GM23248 (cell line): Measurements from ENCODE around the gene SLC48A1. TPM values are rescaled to one million over a fixed set of nuclear protein-coding genes. Genes with fewer than 3 reads are reported as not detected.

ENCODE experiments used
- DNase-seq: peaks from one replicate; pipeline ENCODE4 v3.0.0-alpha.2; 2015
- H2AFZ ChIP-seq: fragments of 200-600 bp; sonication (generic); 2 replicates; pipeline ENCODE4 v1.6.1; 2016; ENCODE audit warnings: antibody characterized with exemption
- H3F3A ChIP-seq: fragments of 200-600 bp; sonication (generic); 2 replicates; pipeline ENCODE4 v1.6.1; 2016; ENCODE audit warnings: mild to moderate bottlenecking, antibody characterized with exemption, mixed run types; ENCODE audit not compliant: insufficient read depth
- H3K27ac ChIP-seq: fragments of 200-600 bp; sonication (generic); 2 replicates; pipeline ENCODE4 v1.5.1; 2016; ENCODE audit warnings: mild to moderate bottlenecking
- H3K27me3 ChIP-seq: fragments of 200-600 bp; sonication (generic); replicated peaks from 2 replicates; pipeline ENCODE4 v1.6.1; 2016; ENCODE audit warnings: mild to moderate bottlenecking; ENCODE audit not compliant: insufficient read depth
- H3K36me3 ChIP-seq: fragments of 200-600 bp; sonication (generic); 2 replicates; pipeline ENCODE4 v1.6.1; 2016; ENCODE audit warnings: low read depth, mild to moderate bottlenecking
- H3K4me1 ChIP-seq: fragments of 200-600 bp; sonication (generic); 2 replicates; pipeline ENCODE4 v1.6.1; 2016; ENCODE audit warnings: mild to moderate bottlenecking; ENCODE audit not compliant: insufficient read depth
- H3K4me2 ChIP-seq: fragments of 200-600 bp; sonication (generic); one replicate; pipeline ENCODE4 v1.6.1; 2016; ENCODE audit warnings: mild to moderate bottlenecking; ENCODE audit not compliant: unreplicated experiment
- H3K4me3 ChIP-seq: fragments of 200-600 bp; sonication (generic); 2 replicates; pipeline ENCODE4 v1.5.1; 2016; ENCODE audit warnings: mild to moderate bottlenecking
- H3K79me2 ChIP-seq: fragments of 200-600 bp; sonication (generic); 2 replicates; pipeline ENCODE4 v1.6.1; 2016; ENCODE audit warnings: mild to moderate bottlenecking; ENCODE audit not compliant: insufficient read depth
- H3K9ac ChIP-seq: fragments of 200-600 bp; sonication (generic); 2 replicates; pipeline ENCODE4 v1.6.1; 2016; ENCODE audit warnings: mild to moderate bottlenecking
- H3K9me2 ChIP-seq: fragments of 200-600 bp; sonication (generic); 2 replicates; pipeline ENCODE4 v1.6.1; 2016; ENCODE audit warnings: mixed run types, mild to moderate bottlenecking, moderate library complexity; ENCODE audit not compliant: insufficient read depth
- H3K9me3 ChIP-seq: fragments of 200-600 bp; sonication (generic); one replicate; pipeline ENCODE4 v1.6.1; 2017; ENCODE audit warnings: low read depth
- H4K20me1 ChIP-seq: fragments of 200-600 bp; sonication (generic); 2 replicates; pipeline ENCODE4 v1.6.0; 2016; ENCODE audit not compliant: insufficient read depth
- EZH2 ChIP-seq: fragments of 200-600 bp; sonication (generic); IDR thresholded peaks from 2 replicates; pipeline ENCODE4 v1.6.1; 2018; ENCODE audit warnings: antibody characterized with exemption, mild to moderate bottlenecking; ENCODE audit not compliant: insufficient read depth, poor library complexity, severe bottlenecking
- EZH2phosphoT487 ChIP-seq: fragments of 200-600 bp; sonication (generic); IDR thresholded peaks from 2 replicates; pipeline ENCODE4 v1.6.1; 2018; ENCODE audit warnings: antibody characterized with exemption, moderate library complexity, mild to moderate bottlenecking, low read depth; ENCODE audit not compliant: insufficient read depth
- WGBS, 2 experiments: methylation state at CpG; one replicate each; pipeline ENCODE4 v1.1.6; 2015 to 2017; ENCODE audit warnings: low lambda C conversion rate in 2 of 2, low coverage in 1 of 2; ENCODE audit errors: missing lambda C conversion rate in 2 of 2; 5-methylcytosine and 5-hydroxymethylcytosine counted together
- in situ Hi-C: fragments of 300-500 bp; cut with MboI; formaldehyde crosslinking; loops from 2 replicates; pipeline ENCODE4 v1.15.0; 2020
- polyA plus RNA-seq: library from polyadenylated mRNA; unstranded; fragments of >200 nt; fragmentation: Nextera tagmentation; extraction: Ambion mirVana; gene quantifications from 2 replicates; pipeline ENCODE4 v1.2.1, GENCODE V29; 2016
- total RNA-seq: library from RNA; depleted of rRNA; stranded (reverse); fragments of >200 nt; shearing (Covaris generic); gene quantifications from 2 replicates; pipeline ENCODE4 v1.2.3, GENCODE V29; 2014

SLC48A1 gene
- total and polyA plus RNA-seq, 2 experiments from 2014 or later, result 16.4 to 21.8 TPM

DNA sequence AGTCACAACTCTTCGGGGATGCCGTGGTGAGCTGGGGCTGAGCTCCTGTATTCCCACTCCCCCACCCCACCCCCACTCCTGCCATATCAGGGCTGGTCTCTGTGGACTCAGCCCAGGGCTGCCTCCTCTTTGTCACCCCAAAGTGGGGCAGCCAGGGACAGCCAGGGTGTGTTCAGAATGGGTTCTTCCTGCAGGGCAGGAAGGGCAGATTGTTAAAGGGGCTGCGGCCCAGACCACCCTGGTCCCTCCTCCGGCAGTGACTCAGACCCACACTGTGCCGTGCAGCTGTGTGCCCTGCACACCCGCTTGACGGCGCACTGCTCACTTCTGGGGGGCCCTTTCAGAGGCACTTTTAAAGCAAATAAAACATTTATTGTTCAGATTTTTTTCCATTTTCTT is 9.3 kb downstream of the SLC48A1 start:
- Histone ChIP-seq H3K9ac (no peak overlapping the region), H3K36me3 (peaks cover 42% of the 10 kb centered on the region), H3F3A (peaks cover 64% of the 10 kb centered on the region), H3K4me2 (no peak overlapping the region), H3K79me2 (peaks cover 6% of the 10 kb centered on the region; the same call in 1 of the 2 replicates), H3K4me1 (peaks cover 11% of the 10 kb centered on the region), H3K27ac (no peak overlapping the region), H3K4me3 (no peak overlapping the region), H3K9me2 (no peaks in the 10 kb centered on the region), H3K9me3 (no peaks in the 10 kb centered on the region), H4K20me1 (no peaks in the 10 kb centered on the region), H2AFZ (no peak overlapping the region), H3K27me3 (no peaks in the 10 kb centered on the region)
- in situ Hi-C loops, result loop anchor here (10.0 kb wide), 1 partner anchor 52 kb away; no protein-coding TSS in a partner anchor
- WGBS, 2 experiments, result 70% methylated on average over 8 of the region's 8 CpGs
- no peak for TF ChIP-seq EZH2phosphoT487
- no peak for TF ChIP-seq EZH2
- DNase-seq, result no peak

DNA sequence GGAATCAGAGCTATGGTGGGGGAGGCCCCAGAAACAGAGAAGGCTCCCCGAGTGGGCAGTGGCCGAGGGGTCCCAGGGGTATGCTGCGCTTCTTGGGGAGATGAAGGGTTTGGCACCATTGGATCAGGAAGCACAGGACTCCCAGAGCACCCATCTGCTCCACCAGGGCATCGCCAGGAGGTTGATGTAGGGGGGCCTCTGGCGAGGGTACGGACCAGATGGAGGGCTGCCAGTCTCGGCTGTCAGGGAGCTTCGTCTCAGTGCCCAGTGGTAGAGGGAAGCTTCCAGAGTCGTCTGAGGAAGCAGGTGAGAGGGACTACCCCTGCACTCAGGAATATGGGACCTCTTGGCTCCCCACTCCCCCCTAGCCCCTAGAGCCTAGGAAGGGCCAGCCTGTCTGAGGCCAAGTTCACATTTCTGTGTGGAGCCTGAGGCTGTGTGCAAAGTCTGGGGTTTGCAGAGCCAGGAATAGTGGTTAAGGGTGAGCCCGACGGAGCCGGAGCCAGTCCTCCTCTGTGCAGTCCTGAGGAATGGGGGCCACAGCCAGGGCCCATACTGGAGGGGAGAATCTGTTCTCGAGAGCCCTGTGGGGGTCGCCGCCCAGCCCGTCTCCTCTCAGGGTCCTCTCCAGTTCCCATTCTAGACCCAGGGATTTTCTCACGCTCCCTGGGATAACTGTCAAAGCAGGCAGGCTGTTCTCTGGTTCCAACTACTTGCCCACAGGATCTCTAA is 10.2 kb downstream of the SLC48A1 start:
- no peaks in the 10 kb centered on the region for H4K20me1 ChIP-seq
- H3K27me3 ChIP-seq, result no peaks in the 10 kb centered on the region
- no peak for DNase-seq
- no peaks in the 10 kb centered on the region for H3K9me3 ChIP-seq
- in situ Hi-C loops, result loop anchor here (10.0 kb wide), 1 partner anchor 52 kb away; no protein-coding TSS in a partner anchor
- no peaks in the 10 kb centered on the region for H3K9me2 ChIP-seq
- no peak overlapping the region for H3K4me3 ChIP-seq
- H3K4me2 ChIP-seq, result no peak overlapping the region
- H3K4me1 ChIP-seq, result peaks cover 3% of the 10 kb centered on the region; the same call in 1 of the 2 replicates
- H3K9ac ChIP-seq, result no peak overlapping the region
- H2AFZ ChIP-seq, result no peak overlapping the region
- peaks cover 66% of the 10 kb centered on the region for H3F3A ChIP-seq
- WGBS, 2 experiments, result 73 to 81% methylated on average over 17 of the region's 17 CpGs
- H3K36me3 ChIP-seq, result peaks cover 49% of the 10 kb centered on the region
- H3K79me2 ChIP-seq, result peaks cover 6% of the 10 kb centered on the region; the same call in 1 of the 2 replicates
- no peak for TF ChIP-seq EZH2
- TF ChIP-seq EZH2phosphoT487, result no peak
- H3K27ac ChIP-seq, result no peak overlapping the region

DNA sequence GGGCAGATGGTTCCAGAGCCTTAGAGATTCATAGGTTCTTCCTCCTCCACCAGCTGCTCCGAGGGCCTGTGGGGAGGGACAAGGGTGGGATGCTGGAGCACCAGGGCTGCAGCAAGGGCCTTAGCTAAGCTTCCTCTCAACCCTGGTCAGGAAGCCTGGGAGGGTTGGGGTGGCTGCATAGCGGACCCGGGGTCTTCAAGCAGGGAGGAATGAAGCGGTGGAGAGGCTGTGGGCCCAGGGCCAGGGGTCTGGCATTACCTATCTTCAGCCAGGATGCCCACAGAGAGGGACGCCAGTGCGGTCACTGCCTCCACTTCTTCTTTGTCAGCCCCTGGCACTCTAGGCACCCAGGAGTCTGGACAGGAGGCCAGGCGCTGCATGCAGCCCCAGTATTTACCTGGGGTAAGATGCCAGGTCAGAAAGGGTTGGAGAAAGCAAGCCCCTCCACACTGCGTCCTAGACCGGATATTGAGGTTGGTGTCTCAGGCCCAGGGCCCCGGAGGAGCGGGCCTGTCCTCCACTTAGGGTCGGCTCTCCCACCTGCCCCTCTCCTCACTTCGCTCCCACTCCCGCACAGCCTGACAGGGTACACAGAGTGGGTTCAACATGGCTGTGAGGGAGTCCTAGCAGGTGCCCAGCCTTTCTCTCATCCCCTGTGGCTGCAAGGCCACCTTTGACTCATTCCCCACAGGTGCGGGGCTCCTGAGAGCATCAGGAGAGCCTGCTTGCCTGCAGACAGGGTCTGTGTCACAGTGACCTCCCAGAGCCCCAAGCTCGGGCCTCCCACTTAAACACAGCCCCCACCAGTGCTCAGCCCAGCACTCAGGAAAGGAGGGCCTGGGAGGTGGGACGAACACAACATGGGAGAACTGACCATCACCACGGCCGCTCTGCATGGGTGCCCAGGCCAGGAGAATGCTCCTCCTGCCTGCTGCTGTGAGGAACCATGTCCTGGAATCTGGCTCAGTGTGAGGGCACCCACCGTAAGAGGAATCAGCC is 11.1 kb downstream of the SLC48A1 start:
- H3K36me3 ChIP-seq, result peaks cover 59% of the 10 kb centered on the region

More for the DNA sequence above, 11.1 kb downstream of the SLC48A1 start:
- Histone ChIP-seq H3K79me2 (peaks cover 6% of the 10 kb centered on the region; the same call in 1 of the 2 replicates), H3K9ac (no peak overlapping the region), H2AFZ (no peak overlapping the region), H3K9me3 (no peaks in the 10 kb centered on the region), H4K20me1 (no peaks in the 10 kb centered on the region), H3F3A (peaks cover 66% of the 10 kb centered on the region), H3K9me2 (no peaks in the 10 kb centered on the region), H3K4me2 (no peak overlapping the region), H3K4me3 (no peak overlapping the region), H3K27me3 (no peaks in the 10 kb centered on the region), H3K4me1 (no peaks in the 10 kb centered on the region), H3K27ac (no peak overlapping the region)
- TF ChIP-seq EZH2 (no peak), EZH2phosphoT487 (no peak)
- no peak for DNase-seq
- in situ Hi-C loops, result loop anchor here (10.0 kb wide), 1 partner anchor 51 kb away; no protein-coding TSS in a partner anchor
- 87 to 89% methylated on average over 20 of the region's 20 CpGs for WGBS, 2 experiments
